Cardiac muscle cell (in vitro differentiated cells and primary cell): ENCODE measurements around the gene MYADML2. TPM values are rescaled to one million over a fixed set of nuclear protein-coding genes. Genes with fewer than 3 reads are reported as not detected.

Source experiments
- DNase-seq, 2 donors: peaks; one replicate each; pipeline versions ENCODE4 v3.0.0 to v3.0.0-alpha.2; 2010 to 2017; ENCODE audit warnings: low read depth in 1 of 2, low spot score in 1 of 2
- H3K27ac ChIP-seq: fragments of 200-600 bp; sonication (generic); 2 replicates; pipeline ENCODE4 v1.5.1; 2016
- H3K27me3 ChIP-seq: fragments of 200-600 bp; sonication (generic); 2 replicates; pipeline ENCODE4 v1.6.0; 2016; ENCODE audit warnings: control low read depth
- H3K36me3 ChIP-seq: fragments of 200-600 bp; sonication (generic); 2 replicates; pipeline ENCODE4 v1.5.1; 2016; ENCODE audit warnings: control low read depth
- H3K4me1 ChIP-seq: fragments of 200-600 bp; sonication (generic); 2 replicates; pipeline ENCODE4 v1.8.1; 2017; ENCODE audit warnings: low read depth, mild to moderate bottlenecking, mixed run types
- H3K4me3 ChIP-seq: fragments of 200-600 bp; sonication (generic); 2 replicates; pipeline ENCODE4 v1.5.1; 2016; ENCODE audit warnings: mild to moderate bottlenecking
- H3K9me3 ChIP-seq: fragments of 200-600 bp; sonication (generic); 2 replicates; pipeline ENCODE4 v1.5.1; 2017; ENCODE audit warnings: low read depth, mild to moderate bottlenecking, control low read depth
- polyA plus RNA-seq: library from polyadenylated mRNA; unstranded; fragments of >200 nt; fragmentation: Nextera tagmentation; extraction: Ambion mirVana; gene quantifications from 2 replicates; pipeline ENCODE4 v1.2.1, GENCODE V29; 2016
- total RNA-seq: library from RNA; depleted of rRNA; stranded (reverse); fragments of >200 nt; gene quantifications from 2 replicates; pipeline ENCODE4 v1.2.3, GENCODE V29; 2016
- TF ChIP-seq, protein P1 (sequence below): IDR thresholded peaks from 2 replicates; pipeline ENCODE4 v1.5.1; 2012; ENCODE audit warnings: low read depth, mild to moderate bottlenecking, low read length

The MYADML2 gene
- total and polyA plus RNA-seq, 2 experiments from 2014 or later: 17.1 to 22.8 TPM

DNA sequence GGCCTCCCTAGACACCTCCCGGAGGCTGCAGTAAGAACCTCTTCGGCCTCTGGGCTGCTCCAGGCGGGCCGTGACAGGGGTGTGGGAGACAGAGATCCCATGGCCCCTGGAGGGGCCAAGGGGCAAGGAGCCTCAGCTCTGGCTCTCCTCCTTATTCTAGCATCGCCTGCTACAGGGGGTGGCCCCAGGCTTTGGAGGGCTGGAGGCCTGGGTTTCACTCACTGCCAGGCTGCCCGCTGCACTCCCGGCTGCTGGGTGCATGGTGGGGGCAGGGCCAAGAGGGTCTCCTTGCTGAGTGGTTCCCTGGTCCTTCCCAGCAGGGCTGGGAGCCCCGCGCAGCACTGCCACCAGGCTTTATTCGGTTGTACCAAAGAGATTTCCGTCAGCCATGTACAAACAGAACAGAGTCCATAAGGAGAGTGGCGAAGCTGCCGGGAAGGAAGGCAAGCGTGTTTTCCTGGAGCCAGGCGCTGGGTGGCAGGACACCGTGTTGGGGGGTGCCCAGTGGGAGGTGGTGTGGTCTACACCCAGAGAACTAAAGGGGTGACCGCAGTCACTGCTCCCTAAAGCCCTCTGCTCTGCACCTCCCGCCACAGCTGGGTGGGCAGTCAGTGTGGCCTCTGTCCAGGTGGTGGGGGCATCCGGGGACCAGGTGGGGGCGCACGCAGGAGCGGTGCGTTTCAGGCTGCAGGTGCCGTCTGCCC lies 43.0 kb downstream of the MYADML2 start:
- Histone ChIP-seq H3K27ac (no peak overlapping the region), H3K4me1 (no peaks in the 10 kb centered on the region), H3K4me3 (no peak overlapping the region), H3K36me3 (peaks cover 12% of the 10 kb centered on the region), H3K9me3 (no peaks in the 10 kb centered on the region), H3K27me3 (peaks cover 18% of the 10 kb centered on the region)
- no peak for DNase-seq
- TF ChIP-seq, protein P1, sequence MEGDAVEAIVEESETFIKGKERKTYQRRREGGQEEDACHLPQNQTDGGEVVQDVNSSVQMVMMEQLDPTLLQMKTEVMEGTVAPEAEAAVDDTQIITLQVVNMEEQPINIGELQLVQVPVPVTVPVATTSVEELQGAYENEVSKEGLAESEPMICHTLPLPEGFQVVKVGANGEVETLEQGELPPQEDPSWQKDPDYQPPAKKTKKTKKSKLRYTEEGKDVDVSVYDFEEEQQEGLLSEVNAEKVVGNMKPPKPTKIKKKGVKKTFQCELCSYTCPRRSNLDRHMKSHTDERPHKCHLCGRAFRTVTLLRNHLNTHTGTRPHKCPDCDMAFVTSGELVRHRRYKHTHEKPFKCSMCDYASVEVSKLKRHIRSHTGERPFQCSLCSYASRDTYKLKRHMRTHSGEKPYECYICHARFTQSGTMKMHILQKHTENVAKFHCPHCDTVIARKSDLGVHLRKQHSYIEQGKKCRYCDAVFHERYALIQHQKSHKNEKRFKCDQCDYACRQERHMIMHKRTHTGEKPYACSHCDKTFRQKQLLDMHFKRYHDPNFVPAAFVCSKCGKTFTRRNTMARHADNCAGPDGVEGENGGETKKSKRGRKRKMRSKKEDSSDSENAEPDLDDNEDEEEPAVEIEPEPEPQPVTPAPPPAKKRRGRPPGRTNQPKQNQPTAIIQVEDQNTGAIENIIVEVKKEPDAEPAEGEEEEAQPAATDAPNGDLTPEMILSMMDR: no peak

DNA sequence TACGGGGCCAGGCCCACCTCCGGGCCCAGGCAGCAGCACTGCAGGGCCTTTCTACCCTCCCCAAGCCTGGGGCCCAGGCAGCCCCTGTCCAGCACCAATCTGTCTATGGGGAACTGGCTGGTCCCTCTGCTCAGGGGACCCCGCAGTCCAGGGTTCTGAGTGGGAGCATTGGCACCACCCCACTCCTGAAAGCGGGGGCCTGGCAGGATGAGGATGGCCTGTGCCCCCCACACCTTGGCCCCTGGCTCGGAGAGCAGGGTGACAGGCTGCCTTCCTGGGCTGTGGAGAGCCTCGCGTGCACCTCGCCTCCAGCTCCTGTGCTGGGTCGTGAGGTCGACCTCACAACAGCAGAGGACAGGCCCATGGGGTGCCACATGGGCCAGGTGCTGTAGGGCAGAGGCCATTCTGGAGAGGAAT lies 43.6 kb downstream of the MYADML2 start:
- Histone ChIP-seq H3K36me3 (peaks cover 15% of the 10 kb centered on the region), H3K9me3 (no peaks in the 10 kb centered on the region)

DNA sequence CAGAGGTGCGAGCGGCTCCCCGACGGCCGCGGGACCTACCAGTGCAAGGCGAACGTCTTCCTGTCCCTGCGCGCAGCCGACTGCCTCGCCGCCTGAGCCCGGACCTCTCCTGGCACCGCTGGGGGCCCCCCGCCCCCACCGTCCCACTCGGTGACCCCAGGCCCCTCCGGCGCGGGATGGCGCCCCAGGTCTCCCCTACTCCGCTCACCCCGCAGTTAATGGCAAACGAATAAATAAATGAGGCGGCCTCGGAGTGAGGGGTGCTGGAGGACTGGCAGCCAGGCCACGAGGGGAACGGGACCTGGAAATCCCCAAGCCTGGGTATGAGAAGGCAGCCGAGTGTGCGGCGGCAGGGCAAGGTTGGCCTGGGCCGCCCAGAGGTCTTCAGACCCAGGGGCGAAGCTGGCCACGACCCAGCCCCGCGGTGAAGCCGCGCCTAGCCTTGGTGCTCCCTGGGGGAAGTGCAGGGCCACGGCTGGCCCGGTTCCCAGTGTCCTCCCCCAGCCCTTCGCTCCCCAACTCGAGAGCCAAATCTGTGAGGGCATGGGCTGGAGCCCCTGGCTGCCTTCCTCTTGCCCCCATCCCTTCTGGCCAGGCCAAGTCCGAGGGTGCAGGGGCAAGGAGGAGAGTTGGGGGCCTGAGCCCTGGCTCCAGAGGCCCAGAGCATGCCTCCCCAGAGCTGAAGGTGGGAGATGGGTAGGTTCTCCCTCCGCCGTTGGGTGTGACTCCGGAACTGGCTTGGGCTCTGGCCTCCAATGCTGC lies 44.2 kb downstream of the MYADML2 start:
- H3K27ac ChIP-seq: no peak overlapping the region
- H3K36me3 ChIP-seq: peaks cover 18% of the 10 kb centered on the region
- no peaks in the 10 kb centered on the region for H3K9me3 ChIP-seq
- DNase-seq: no peak
- TF ChIP-seq, protein P1: no peak
- no peak overlapping the region for H3K4me3 ChIP-seq
- no peaks in the 10 kb centered on the region for H3K4me1 ChIP-seq
- peaks cover 18% of the 10 kb centered on the region for H3K27me3 ChIP-seq

More for the DNA sequence above, 43.6 kb downstream of the MYADML2 start:
- H3K4me3 ChIP-seq: no peak overlapping the region
- H3K27ac ChIP-seq: no peak overlapping the region
- H3K27me3 ChIP-seq: peaks cover 18% of the 10 kb centered on the region
- no peaks in the 10 kb centered on the region for H3K4me1 ChIP-seq
- TF ChIP-seq, protein P1: no peak
- no peak for DNase-seq

DNA sequence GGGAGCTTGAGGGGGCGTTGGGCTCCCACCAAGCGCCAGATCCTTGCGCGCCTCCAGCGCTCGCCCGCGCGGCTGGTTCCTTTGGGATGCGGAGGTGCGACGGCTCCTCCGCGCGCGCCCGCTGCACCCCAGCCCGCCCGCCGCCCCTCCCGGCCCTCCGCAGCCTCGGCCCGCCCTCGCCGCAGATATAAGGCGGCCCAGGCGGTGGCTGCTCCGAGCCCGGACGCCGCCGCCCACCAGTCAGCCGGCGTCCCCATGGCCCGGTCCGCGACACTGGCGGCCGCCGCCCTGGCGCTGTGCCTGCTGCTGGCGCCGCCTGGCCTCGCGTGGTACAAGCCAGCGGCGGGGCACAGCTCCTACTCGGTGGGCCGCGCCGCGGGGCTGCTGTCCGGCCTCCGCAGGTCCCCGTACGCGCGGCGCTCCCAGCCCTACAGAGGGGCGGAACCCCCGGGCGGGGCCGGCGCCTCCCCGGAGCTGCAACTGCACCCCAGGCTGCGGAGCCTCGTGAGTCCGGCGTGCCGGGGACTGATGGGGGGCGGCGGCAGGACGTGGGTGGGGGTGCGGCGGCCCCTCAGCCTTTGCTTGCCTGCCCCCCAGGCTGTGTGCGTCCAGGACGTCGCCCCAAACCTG lies 44.9 kb downstream of the MYADML2 start, which contains the start of gene NPB:
Gene NPB, plus strand, starts transcription at position 216 of the 630 bp plus-strand sequence. Its CDS starts 40 bp downstream, at position 256.
- TF ChIP-seq, protein P1: no peak
- no peak within 1 kb of the TSS for H3K27ac ChIP-seq
- peaks cover 18% of the 10 kb centered on the region for H3K27me3 ChIP-seq
- H3K4me3 ChIP-seq: peak within 1 kb of the TSS; percentile 33
- H3K9me3 ChIP-seq: no peaks in the 10 kb centered on the region
- DNase-seq: peak; percentile 21 to 72
- H3K36me3 ChIP-seq: peaks cover 14% of the 10 kb centered on the region
- H3K4me1 ChIP-seq: no peaks in the 10 kb centered on the region

DNA sequence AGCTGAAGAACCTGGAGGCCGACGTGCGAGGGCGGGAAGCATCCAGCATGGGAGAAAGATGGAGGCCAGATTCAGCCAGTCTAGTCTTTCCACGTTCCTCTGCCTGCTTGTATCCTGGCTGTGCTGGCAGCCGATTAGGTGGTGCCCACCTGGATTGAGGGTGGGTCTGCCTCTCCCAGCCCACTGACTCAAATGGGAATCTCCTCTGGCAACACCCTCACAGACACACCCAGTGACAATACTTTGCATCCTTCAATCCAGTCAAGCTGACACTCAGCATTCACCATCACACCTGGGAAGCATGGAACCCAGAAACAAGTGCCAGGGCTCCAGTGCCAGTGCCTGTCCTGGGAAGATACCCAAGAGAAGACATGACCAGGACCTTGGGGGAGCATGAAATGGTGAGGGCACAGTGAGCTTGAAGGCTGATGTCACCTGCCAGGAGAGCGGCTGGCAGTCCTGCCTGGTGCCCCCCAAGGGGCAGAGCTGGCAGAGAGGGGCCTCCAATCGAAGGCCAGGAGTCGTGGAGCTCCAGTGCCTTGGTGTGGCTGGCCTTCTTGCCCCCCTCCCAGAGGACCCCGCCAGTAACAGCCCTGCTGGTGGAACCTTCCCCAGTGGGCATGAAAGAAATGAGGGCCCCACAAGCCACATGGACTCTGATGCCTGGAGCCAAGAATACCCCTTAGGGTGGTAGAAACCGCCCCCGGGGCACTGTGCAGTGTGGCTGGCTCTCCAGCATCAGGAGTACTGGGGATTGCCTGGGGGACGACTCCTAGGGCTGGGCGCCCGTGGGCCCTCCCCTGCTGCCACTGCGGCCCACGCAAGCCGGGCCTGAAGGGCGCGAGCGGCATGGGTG lies 45.6 kb downstream of the MYADML2 start:
- Histone ChIP-seq H3K9me3 (no peaks in the 10 kb centered on the region), H3K4me3 (peak overlapping the region; percentile 33), H3K27me3 (peaks cover 18% of the 10 kb centered on the region), H3K4me1 (no peaks in the 10 kb centered on the region), H3K27ac (no peak overlapping the region), H3K36me3 (peaks cover 14% of the 10 kb centered on the region)
- TF ChIP-seq, protein P1: no peak
- no peak for DNase-seq
